Omental fat pad (tissue), 4 donors: Measurements from ENCODE around the gene CCR1. TPM values are rescaled to one million over a fixed set of nuclear protein-coding genes. Genes with fewer than 3 reads are reported as not detected.
"Not testable (repeated sequence)": the region's sequence is repeated elsewhere in the genome, so short reads cannot be mapped to it uniquely, and the experiment has no call there.

Experiments used
- ATAC-seq: fragments of 150-250 bp; one replicate; pipeline ENCODE4 v1.9.1; 2016; ENCODE audit warnings: mild to moderate bottlenecking, moderate library complexity; ENCODE audit not compliant: low FRiP score
- DNase-seq: peaks from one replicate; pipeline ENCODE4 v3.0.0-alpha.2; 2019; ENCODE audit warnings: low spot score
- total RNA-seq, 4 donors: library from RNA; depleted of rRNA; stranded (reverse); fragments of >200 nt; gene quantifications; one replicate each; pipeline ENCODE4 v1.1.0, GENCODE V29; 2016
- TF ChIP-seq, protein P1 (sequence below), 3 donors: fragments of 450-650 bp; IDR thresholded peaks; one replicate each; pipeline ENCODE4 v1.5.1; 2016 to 2017; ENCODE audit warnings: antibody characterized with exemption in 3 of 3, mild to moderate bottlenecking in 3 of 3, moderate library complexity in 2 of 3

Gene CCR1
- total RNA-seq, 4 donors from 2014 or later: 12.9 to 88.6 (median 25.1) TPM

DNA sequence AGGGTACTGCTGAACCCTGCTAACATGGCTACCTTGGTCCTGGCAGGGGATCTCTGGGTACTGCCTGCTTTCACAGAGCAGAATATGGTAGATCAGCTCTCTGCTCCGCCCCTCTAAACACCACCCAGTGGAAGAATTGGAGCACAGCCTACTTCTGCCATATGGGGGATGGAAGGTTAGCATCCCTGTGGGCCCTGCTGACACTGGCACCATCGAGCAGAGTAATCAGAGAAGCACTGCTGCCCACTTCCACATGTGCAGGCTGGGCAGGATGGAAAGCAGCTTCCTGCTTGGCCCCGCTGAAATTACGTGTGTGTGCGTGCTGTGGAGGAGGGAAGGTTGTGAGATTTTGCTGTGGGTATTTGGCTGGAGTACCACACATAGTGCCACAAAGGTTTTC lies 24.8 kb downstream of the CCR1 start:
- no peak for ATAC-seq
- TF ChIP-seq, protein P1, sequence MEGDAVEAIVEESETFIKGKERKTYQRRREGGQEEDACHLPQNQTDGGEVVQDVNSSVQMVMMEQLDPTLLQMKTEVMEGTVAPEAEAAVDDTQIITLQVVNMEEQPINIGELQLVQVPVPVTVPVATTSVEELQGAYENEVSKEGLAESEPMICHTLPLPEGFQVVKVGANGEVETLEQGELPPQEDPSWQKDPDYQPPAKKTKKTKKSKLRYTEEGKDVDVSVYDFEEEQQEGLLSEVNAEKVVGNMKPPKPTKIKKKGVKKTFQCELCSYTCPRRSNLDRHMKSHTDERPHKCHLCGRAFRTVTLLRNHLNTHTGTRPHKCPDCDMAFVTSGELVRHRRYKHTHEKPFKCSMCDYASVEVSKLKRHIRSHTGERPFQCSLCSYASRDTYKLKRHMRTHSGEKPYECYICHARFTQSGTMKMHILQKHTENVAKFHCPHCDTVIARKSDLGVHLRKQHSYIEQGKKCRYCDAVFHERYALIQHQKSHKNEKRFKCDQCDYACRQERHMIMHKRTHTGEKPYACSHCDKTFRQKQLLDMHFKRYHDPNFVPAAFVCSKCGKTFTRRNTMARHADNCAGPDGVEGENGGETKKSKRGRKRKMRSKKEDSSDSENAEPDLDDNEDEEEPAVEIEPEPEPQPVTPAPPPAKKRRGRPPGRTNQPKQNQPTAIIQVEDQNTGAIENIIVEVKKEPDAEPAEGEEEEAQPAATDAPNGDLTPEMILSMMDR (IDR thresholded peaks at IDR 0.05): no peak
- DNase-seq: no peak

DNA sequence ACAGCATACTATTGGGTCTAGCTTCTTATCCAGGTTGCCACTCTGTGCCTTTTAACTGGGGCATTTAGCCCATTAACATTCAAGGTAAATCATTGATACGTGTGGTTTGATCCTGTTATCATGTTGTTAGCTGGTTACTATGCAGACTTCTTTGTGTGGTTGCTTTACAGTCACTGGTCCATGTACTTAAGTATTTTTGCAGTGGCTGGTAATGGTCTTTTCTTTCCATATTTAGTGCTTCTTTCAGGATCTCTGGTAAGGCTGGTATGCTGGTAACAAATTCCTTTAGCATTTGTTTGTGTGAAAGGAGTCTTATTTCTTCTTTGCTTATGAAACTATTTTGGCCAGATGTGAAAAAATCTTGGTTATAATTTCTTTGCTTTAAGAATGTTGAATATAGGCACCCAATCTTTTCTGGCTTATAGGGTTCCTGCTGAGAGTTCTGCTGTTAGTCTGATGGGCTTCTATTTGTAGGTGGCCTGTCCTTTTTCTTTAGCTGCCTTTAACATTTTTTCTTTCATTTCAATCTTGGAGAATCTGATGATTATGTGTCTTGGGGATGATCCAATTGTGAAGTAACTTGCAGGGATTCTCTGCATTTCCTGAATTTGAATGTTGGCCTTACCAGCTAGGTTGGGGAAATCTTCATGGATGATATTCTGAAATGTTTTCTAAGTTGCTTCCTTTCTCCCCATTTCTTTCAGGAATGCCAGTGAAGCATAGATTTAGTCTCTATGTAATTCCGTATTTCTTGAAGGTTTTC lies 39.3 kb downstream of the CCR1 start:
- ATAC-seq (no peak), DNase-seq (no peak)
- TF ChIP-seq, protein P1 (IDR thresholded peaks at IDR 0.05): no peak

DNA sequence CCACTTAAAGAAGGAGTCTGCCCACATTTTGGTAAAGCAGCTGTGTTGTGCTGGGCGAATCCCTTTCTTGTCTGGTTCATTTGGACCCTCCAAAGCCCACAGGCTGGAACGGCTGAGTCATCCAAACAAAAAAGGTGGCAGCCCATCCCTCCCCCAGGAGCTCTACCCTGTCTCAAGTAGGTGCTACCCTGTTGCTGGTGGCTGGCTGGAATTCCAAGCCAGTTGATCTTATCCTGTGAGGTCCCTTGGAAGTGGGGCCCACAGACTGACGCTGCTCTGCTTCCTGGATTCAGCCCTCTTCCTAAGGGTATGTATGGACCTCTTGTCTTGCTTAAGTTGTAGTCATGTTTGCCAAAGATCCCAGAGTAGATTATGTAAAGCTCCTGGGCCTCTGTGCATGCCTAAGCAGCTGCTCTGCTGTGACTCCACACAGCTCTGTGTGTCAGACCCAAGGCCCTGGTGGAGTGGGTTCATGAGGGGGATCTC lies 44.5 kb downstream of the CCR1 start:
- TF ChIP-seq, protein P1 (IDR thresholded peaks at IDR 0.05): no peak
- ATAC-seq: no peak

DNA sequence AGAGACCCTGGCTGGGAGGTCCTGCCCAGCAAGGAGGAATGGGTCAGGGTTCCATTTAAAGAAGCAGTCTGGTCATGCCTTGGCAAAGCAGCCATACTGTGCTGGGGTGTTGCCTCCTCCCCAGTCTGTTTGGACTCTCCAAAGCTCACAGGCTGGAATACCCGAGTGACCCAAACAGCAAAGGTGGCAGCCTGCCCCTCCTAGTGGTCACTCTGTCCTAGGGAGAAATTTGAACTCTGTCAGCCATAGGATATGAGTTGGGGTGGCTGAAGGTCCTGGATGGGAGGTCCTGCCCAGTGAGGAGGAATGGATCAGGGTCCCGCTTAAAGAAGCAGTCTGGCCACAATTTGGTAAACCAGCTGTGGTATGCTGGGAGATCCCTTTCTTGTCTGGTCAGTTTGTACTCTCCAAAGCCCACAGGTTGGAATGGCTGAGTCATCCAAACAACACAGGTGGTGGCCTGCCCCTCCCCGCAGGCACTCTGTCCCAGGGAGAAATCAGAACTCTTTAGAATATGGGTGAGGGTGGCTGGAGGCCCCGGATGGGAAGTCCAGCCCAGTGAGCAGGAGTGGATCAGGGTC lies 45.0 kb downstream of the CCR1 start:
- no peak for DNase-seq
- TF ChIP-seq, protein P1 (IDR thresholded peaks at IDR 0.05): no peak
- no peak for ATAC-seq

More for the DNA sequence above, 44.5 kb downstream of the CCR1 start:
- no peak for DNase-seq

DNA sequence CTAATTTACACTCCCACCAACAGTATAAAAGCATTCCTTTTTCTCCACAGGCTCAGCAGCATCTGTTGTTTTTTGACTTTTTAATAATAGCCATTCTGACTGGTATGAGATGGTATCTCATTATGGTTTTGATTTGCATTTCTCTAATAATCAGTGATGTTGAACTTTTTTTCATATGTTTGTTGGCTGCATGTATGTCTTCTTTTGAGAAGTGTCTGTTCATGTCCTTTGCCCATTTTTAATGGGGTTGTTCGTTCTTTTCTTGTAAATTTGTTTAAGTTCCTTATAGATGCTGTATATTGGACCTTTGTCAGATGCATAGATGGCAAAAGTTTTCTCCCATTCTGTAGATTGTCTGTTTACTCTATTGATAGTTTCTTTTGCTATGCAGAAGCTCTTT lies 50.4 kb downstream of the CCR1 start:
- not testable (repeated sequence) for ATAC-seq, DNase-seq

DNA sequence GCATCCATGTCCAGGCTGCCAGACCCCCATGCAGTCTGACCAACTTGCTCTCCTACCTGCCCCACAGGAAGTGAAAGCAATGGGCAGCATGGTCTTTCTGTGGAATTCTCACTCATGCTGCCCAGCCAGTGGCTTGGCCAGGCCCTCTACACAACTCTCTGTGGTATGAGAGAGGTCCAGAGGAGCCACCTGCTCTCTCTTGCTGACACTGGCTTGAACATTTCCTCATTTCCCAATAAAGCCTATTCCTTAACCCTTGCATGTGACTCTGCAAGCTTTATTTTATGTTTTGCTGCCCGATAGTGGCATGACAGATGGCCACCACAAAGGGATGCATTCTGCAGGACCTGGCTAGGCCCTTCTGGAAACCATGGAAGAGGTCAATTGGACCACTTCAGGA lies 53.8 kb downstream of the CCR1 start:
- DNase-seq: no peak
- no peak for ATAC-seq
- TF ChIP-seq, protein P1 (IDR thresholded peaks at IDR 0.05): no peak

Other genes starting within 250 kb of the CCR1 start
- gene FYCO1, start 212.5 kb downstream of the CCR1 start, total RNA-seq: 10 to 100 TPM; 44.7 to 51.4 (median 47.3) TPM
- gene XCR1, start 180.8 kb downstream of the CCR1 start, total RNA-seq: under 1 TPM in 3 of 4 donors, not detected in 1; 0.06 to 0.12 (median 0.09) TPM
- gene CCR3, start 34.1 kb upstream of the CCR1 start, total RNA-seq: under 1 TPM in 1 of 4 donors, not detected in 3; 0.37 TPM
- 1 to 10 TPM; 1.3 to 5.4 (median 4.1) TPM for gene CCR2, start 145.8 kb upstream of the CCR1 start, total RNA-seq
- 1 to 10 TPM in 2 of 4 donors, under 1 TPM in 2; 0.16 to 5.2 (median 0.78) TPM for gene CCR5, start 162.6 kb upstream of the CCR1 start, total RNA-seq
- gene CCRL2, start 198.9 kb upstream of the CCR1 start, total RNA-seq: 10 to 100 TPM in 3 of 4 donors, 1 to 10 TPM in 1; 6.8 to 17.8 (median 12.8) TPM